Left lobe of liver (tissue), 2 donors: ENCODE data around the gene ADAMTS17. TPM values are rescaled to one million over a fixed set of nuclear protein-coding genes. Genes with fewer than 3 reads are reported as not detected.

Experiments used
- ATAC-seq: fragments of 200-7000 bp; cut with Tn5 transposase; one replicate; pipeline ENCODE4 v1.9.1; 2020; ENCODE audit warnings: mild to moderate bottlenecking, moderate library complexity
- DNase-seq: peaks from one replicate; pipeline ENCODE4 v3.0.0-alpha.2; 2020; ENCODE audit warnings: low spot score
- total RNA-seq: library from RNA; stranded (reverse); gene quantifications from one replicate; pipeline ENCODE4 v1.2.1, GENCODE V29; 2021
- donor health status: DM: no; HTN: no; CAD: no; lungs with moderate emphysema.
- donor health status: DM: no; HTN: yes; CAD: no.

ADAMTS17 gene
- total RNA-seq, 1 donor from 2014 or later, result 22.4 TPM

DNA sequence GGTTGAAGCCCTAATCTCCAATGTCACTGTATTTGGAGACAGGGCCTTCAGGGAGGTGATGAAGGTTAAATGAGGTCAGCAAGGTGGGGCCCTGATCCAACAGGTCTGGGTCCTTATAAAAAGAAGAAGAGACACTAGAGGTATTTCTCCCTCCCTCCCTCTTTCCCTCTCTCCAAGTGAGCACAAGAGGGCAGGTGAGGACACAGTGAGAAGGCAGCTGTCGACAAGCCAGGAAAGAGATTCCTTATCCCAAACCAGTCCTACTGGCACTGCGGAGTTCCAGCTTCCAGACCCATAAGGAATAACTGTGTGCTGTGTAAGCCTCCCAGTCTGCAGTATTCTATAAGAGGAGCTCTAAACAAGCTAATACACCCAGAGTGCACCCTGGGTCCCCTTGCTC is 134.7 kb downstream of the ADAMTS17 start:
- ATAC-seq (no peak), DNase-seq (no peak)

DNA sequence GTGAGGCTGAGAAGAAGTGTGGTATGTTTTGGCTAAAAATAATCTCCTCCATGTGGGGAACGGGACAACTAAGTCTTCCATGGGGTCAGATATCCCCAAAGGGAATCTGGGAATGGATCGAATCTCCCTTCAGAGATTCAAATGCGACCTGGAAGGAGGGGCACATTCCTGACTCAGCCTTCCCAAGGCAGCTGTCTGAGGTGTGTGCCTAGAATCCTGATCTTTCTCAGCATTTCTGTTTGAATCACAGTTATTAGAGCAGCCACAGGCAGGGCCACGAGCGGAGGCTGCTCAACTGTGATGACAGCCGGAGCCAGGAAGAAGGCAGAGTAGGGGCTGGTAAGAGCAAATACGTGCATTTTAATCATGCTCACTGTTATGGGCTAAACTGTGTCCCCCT is 135.1 kb downstream of the ADAMTS17 start:
- ATAC-seq (no peak), DNase-seq (no peak)

- no peak for ATAC-seq
- DNase-seq, result no peak
Observed at GRCh38 chr15:100205549-100206295, 136.1 kb downstream of the ADAMTS17 start.

DNA sequence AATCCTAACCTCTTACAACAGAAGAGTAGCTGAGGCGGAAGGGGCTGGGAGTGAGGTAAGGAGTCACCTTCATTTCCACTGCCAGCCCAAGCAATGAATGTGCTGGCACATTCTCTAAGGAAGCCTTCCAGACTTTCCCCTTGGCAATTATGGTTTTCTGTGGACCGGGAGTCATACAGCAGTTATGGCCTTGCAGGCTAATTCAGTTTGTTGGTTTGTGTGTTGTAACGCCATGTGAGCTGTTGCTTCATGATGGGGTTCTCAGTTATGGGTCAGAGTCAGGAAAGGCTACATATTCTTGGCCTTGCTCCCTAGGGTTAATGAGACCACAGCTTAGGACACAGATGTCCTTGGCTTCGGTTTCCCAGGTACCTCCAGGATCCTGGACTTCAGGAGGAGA is 137.0 kb downstream of the ADAMTS17 start:
- no peak for DNase-seq
- no peak for ATAC-seq

DNA sequence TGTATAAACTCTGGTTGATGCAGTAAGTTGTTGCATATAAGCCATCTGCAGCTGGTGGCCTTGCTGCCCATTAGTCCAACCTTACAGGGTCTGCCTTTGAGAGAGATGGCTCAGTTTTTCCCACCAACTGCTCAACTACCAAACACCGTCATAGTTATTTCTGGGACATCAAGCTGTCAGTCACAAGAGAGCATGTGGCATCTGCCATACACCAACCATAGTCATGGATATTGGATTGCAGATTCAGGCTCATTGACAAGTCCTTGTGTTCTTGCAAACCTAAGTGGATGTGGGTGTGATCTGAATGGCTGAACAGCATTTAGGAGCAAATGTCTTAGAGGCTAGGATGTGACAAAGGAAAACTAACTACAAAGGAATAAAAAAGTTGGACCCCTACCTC is 137.6 kb downstream of the ADAMTS17 start:
- ATAC-seq (no peak), DNase-seq (no peak)

DNA sequence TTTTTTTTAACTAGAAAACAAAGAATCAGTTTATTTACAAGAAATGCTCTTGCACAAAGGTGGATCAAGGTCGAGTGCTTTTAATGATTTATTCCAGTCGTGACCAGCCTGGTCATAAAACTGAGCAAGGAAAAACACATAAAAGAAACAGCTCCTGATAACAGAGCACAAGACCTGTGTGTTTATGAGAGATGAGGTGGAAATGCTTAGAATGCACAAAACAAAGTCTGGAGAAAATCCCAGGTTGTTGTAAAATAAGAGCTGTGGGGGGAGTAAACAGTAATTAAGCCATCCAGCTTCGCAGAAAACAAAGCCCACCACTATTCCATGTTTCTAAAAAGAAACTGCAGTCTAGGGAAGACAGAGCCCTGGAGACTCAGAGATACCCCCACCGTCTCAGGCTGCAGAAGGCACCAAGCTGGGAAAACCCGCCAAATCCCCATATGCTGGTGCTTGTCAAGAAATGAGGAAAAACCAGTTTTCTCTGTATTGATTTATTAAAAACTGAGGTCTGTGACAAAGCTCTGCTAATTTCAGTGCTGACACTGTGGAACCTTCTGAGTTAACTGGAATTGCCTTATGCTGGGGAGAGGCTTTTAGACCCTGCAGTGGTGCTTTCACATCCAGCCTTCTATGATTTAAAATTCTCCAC is 139.3 kb downstream of the ADAMTS17 start:
- DNase-seq (peak; percentile 4), ATAC-seq (peak; percentile 50)

GRCh38 chr15:100201376-100202280 is 140.1 kb downstream of the ADAMTS17 start:
- peak; percentile 40 for DNase-seq
- peak; percentile 20 for ATAC-seq

DNA sequence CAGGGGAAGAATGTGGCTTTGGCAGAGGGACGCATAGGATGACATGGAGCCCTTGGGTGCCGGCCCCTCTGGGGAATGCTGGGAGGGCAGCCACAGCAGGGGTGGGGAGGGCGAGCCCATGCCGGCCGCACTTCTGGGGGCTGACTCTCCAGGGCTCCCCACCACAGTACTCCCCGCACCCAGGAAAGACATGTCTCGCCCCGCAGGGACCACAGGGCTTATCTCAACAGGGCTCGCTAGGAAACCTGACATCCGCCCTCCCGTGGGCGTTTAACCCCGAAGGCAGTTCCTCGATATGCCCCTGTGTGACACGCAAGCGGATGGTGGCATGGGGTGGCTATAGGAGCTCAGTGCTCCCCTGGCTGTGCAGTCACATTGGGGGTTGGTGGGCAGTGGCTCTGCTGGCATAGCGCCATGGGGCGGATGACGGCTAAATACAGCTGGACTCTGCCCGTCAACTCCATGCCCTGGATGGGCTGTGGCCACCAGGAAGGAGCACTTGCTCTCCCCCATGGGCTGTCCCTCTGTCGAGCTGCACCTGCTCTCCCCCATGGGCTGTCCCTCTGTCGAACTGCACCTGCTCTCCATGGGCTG is 141.4 kb downstream of the ADAMTS17 start:
- DNase-seq, result peak; percentile 43
- no peak for ATAC-seq

- no peak for ATAC-seq
Observed at GRCh38 chr15:100199711-100200286, 142.0 kb downstream of the ADAMTS17 start.

DNA sequence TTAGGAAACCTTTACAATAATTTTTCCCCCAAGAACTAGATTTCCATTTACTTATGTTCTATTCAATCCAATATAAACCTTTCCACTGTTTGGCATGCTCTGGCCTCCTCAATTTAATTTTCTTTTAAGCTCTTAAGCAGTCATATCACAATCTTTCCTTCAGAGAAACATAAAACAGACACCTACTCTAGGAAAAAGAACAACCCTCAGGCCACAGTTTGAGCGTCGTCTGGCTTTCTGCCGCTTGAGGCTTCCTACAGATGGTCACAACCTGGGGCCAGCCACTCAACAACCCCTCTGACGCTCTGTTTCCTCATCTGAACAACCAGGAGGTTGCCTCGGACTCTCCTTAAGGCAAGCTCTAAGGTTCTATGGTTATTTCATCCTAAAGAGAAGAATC is 143.3 kb downstream of the ADAMTS17 start:
- ATAC-seq (no peak), DNase-seq (no peak)

More at GRCh38 chr15:100199711-100200286, 142.0 kb downstream of the ADAMTS17 start:
- peak; percentile 31 for DNase-seq

DNA sequence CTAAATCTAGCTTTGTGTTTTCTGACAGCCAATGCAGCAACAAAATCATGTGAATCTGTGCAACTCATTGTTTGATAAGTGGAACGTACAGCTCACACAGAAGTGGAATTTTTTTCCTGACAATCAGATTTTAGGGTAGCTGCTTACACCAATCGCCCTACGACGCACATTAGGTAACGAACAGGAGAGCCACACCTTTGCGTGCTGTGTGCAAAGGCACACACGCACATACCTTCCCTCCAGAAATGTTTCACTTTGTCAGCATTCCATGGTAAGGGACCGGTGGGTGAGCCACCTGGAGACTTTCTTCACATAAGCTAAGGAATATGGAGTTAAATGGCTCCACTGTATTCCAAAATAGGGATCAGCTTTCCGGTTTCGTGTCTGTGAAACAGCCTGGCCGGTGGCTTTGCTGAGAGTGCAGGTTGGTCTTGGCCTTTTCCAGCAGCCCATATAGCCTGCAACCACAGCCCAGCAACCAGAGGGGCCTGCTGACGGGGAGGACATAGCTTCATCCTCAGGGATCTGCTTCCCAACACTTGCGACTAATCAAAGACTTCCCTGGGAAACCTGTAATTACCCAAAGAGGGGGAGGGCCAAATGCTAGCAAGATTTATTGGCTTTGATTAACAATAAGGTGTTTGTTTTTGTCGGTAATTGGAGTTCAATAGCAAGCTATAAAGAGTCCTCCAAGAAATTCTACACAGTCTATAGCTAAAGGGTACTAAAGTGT is 145.3 kb downstream of the ADAMTS17 start:
- DNase-seq, result peak; percentile 7
- ATAC-seq, result no peak

DNA sequence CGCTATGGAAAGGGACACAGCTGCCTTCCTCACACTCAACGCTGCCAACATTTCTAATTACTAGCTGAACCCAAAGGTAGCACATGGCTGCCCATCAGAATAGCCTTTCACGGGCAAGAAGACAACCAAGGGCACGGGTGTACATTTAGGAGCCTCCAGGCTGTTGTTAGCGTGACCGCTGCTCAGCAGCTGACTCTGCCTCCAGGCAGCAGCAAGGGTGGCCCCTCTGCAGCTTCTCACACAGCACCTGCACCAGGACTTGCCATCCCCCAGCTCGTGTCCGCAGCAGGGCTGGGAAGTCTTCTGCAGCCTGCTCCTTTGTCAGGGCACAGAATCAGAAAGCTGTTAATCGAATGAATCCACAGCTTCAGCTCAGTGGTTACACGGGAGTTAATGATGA is 146.8 kb downstream of the ADAMTS17 start:
- no peak for ATAC-seq
- peak; percentile 21 for DNase-seq

- no peak for DNase-seq
- no peak for ATAC-seq
Observed at GRCh38 chr15:100193277-100193860, 148.4 kb downstream of the ADAMTS17 start.

DNA sequence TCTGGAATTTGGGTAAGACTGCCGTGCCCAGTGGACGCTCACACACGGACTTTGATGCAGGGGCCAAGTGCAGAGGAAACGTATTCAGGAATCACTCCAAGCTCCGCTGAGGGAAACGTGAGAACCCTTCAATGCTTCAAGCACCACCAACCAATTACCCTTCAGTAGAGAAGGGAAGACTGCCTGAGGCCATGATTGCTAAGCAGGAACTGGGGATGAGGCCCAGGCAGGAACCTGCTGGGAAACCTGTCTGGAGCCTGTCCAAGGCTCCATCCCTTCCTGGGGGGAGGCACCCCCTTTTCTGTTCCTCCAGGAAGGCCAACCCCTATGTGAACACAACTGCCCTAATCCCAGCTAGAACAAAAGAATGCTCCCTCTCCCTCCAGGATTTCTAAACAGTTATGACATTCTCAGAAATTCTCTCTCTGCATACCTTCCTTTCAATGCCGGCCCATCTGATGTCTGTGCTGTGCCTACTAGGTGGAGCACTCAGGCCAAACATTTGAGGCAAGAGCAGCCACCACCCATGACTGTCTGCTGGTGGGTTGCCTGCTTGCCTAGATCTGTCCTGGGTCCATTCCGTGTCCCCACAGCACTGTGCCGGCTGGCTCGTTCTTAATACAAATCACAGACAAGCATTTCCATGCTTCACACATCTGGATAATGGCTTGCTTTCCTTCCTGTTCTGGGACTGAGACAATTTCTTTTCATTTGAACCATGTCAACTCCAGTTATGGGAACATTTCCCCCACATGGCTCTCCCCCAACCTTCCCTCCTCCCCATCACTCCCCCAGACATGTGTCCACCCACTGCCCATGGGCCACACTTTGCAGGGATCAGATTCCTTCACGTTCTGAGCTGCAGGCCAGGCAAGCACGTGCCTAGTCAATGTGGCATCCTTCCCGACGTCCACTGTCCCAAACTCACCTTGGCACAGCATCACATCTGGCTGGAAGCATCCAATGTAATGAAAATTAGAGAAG is 149.4 kb downstream of the ADAMTS17 start:
- ATAC-seq, result peak; percentile 30

DNA sequence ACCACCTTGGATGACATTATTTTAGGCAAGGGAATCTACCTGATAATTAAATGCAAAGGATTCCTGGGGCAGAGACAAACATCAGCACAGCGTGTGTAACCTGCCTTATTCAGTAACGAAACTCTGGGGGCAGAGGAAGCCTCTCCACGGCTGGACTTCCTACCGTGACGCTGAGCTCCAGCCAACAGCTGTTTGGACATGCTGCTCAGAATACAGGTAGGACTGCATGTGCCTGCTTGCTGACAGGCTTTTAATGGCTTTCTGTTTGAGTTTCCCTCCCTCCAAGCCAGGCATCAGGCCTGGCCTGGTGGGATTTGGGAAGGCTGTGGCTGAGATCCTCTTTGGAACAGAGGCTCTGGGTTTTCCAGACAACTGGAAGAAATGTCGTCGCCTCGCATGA is 150.6 kb downstream of the ADAMTS17 start:
- no peak for DNase-seq

More for the DNA sequence above, 149.4 kb downstream of the ADAMTS17 start:
- DNase-seq, result no peak

DNA sequence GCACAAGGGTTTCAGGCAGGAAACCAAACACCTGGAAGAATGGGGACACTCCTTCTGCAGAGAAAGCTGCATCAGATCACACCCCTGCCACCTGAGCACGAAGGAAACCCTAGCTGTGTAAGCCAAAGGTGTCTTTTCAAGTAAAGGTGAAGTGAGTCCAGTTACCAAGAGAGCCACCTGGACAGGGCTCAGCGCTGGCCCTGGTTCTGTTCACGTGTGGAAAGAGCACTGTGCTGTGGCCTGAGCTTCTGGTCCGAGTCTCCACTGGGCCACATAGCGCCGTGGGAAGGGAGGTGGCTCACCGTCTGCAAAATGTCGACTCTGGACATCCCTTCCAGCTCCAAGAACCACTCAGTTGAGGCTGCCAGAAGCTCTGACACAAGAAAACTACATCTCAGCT is 151.1 kb downstream of the ADAMTS17 start:
- DNase-seq (no peak), ATAC-seq (no peak)

More for the DNA sequence above, 150.6 kb downstream of the ADAMTS17 start:
- ATAC-seq, result no peak

- ATAC-seq (no peak), DNase-seq (no peak)
Observed at GRCh38 chr15:100189849-100190248, 151.9 kb downstream of the ADAMTS17 start.

GRCh38 chr15:100189319-100189718 is 152.5 kb downstream of the ADAMTS17 start:
- DNase-seq (no peak), ATAC-seq (no peak)
